ENCODE measurements around the gene ING1.

DNA sequence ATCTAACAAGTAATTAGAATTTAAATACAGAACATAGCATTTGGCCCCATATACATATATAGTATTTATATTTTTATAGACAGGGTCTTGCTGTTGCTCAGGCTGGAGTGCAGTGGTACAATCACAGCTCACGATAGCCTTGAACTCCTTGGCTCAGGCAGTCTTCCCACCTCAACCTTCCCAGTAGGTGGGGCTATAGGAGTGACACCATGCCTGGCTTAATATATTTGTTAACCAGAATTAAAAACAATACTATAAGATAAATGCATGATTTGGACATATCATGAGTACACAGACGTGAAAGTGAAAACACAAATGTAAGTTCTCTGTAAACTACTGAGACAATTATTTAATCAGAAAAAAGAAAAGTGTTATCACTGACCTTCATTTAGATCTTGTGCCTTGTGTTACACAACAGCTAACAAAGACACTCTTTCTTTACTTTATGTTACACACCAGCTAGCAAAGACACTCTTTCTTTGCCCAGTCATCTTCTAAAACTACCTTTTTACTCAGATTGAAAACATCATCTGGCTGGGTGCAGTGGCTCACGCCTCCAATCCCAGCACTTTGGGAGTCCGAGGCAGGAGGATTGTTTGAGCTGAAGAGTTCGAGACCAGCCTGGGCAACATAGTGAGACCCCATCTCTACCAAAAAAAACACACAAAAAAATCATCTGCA, 30.2 kb upstream of the ING1 start:
- TF ChIP-seq CTCF (optimal IDR thresholded peaks at IDR 0.05 in 1 of 3, IDR thresholded peaks at IDR 0.05 in 1 of 3, conservative IDR thresholded peaks at IDR 0.05 in 1 of 3; ENCODE audit: extremely low read depth in 1 of 3, insufficient read depth in 2 of 3, low read length in 3 of 3) (peak; percentile 19 to 51 (median 25)), EZH2 (IDR thresholded peaks at IDR 0.05; ENCODE audit: low read length) (no peak)

Measured in keratinocyte (primary cell).